ENCODE results near the gene CHFR.
"Not testable (repeated sequence)": the region's sequence is repeated elsewhere in the genome, so short reads cannot be mapped to it uniquely, and the experiment has no call there.

The CHFR gene

GRCh38 chr12:132851465-132851864 lies 35.9 kb downstream of the CHFR start:
- Histone ChIP-seq H3K4me1 (ENCODE audit: control insufficient read depth, low read depth, low read length) (peaks cover 12% of the 10 kb centered on the region), H3K27me3 (ENCODE audit: control insufficient read depth, insufficient read depth, low read length) (no peaks in the 10 kb centered on the region), H3K9ac (ENCODE audit: low read length) (no peak overlapping the region), H3K9me3 (ENCODE audit: control insufficient read depth, low read depth, low read length) (no peaks in the 10 kb centered on the region), H3K36me3 (ENCODE audit: control insufficient read depth, low read depth, low read length) (peaks cover 32% of the 10 kb centered on the region), H3K4me3 (ENCODE audit: low read length) (no peak overlapping the region), H3K27ac (ENCODE audit: low read length) (no peak overlapping the region)

- Histone ChIP-seq H3K9ac (ENCODE audit: low read length) (no peak overlapping the region), H3K27me3 (ENCODE audit: control insufficient read depth, insufficient read depth, low read length) (no peaks in the 10 kb centered on the region), H3K4me1 (ENCODE audit: control insufficient read depth, low read depth, low read length) (peaks cover 12% of the 10 kb centered on the region), H3K36me3 (ENCODE audit: control insufficient read depth, low read depth, low read length) (peaks cover 31% of the 10 kb centered on the region), H3K27ac (ENCODE audit: low read length) (no peak overlapping the region), H3K9me3 (ENCODE audit: control insufficient read depth, low read depth, low read length) (no peaks in the 10 kb centered on the region), H3K4me3 (ENCODE audit: low read length) (no peak overlapping the region)
Observed at GRCh38 chr12:132850291-132850690, 37.1 kb downstream of the CHFR start.

GRCh38 chr12:132848521-132848920 lies 38.9 kb downstream of the CHFR start:
- Histone ChIP-seq H3K9ac (ENCODE audit: low read length) (no peak overlapping the region), H3K27ac (ENCODE audit: low read length) (no peak overlapping the region), H3K4me1 (ENCODE audit: control insufficient read depth, low read depth, low read length) (peaks cover 12% of the 10 kb centered on the region), H3K4me3 (ENCODE audit: low read length) (no peak overlapping the region), H3K36me3 (ENCODE audit: control insufficient read depth, low read depth, low read length) (peaks cover 28% of the 10 kb centered on the region), H3K27me3 (ENCODE audit: control insufficient read depth, insufficient read depth, low read length) (no peaks in the 10 kb centered on the region), H3K9me3 (ENCODE audit: control insufficient read depth, low read depth, low read length) (no peaks in the 10 kb centered on the region)

- no peaks in the 10 kb centered on the region for H3K27me3 ChIP-seq (ENCODE audit: control insufficient read depth, insufficient read depth, low read length)
- H3K4me3 ChIP-seq (ENCODE audit: low read length), result no peak overlapping the region
- H3K36me3 ChIP-seq (ENCODE audit: control insufficient read depth, low read depth, low read length), result peaks cover 28% of the 10 kb centered on the region
- peaks cover 12% of the 10 kb centered on the region for H3K4me1 ChIP-seq (ENCODE audit: control insufficient read depth, low read depth, low read length)
- no peaks in the 10 kb centered on the region for H3K9me3 ChIP-seq (ENCODE audit: control insufficient read depth, low read depth, low read length)
- H3K27ac ChIP-seq (ENCODE audit: low read length), result no peak overlapping the region
- no peak overlapping the region for H3K9ac ChIP-seq (ENCODE audit: low read length)
Observed at GRCh38 chr12:132847363-132848356, 39.7 kb downstream of the CHFR start.

GRCh38 chr12:132844681-132845080 lies 42.7 kb downstream of the CHFR start:
- not testable (repeated sequence) for H3K27me3 ChIP-seq (ENCODE audit: control insufficient read depth, insufficient read depth, low read length); H3K9me3 ChIP-seq (ENCODE audit: control insufficient read depth, low read depth, low read length); H3K4me3 ChIP-seq (ENCODE audit: low read length); H3K9ac ChIP-seq (ENCODE audit: low read length); H3K27ac ChIP-seq (ENCODE audit: low read length)
- H3K4me1 ChIP-seq (ENCODE audit: control insufficient read depth, low read depth, low read length), result peaks cover 12% of the 10 kb centered on the region
- peaks cover 23% of the 10 kb centered on the region for H3K36me3 ChIP-seq (ENCODE audit: control insufficient read depth, low read depth, low read length)

- H3K9ac ChIP-seq (ENCODE audit: low read length), result no peak overlapping the region
- peaks cover 23% of the 10 kb centered on the region for H3K36me3 ChIP-seq (ENCODE audit: control insufficient read depth, low read depth, low read length)
- no peaks in the 10 kb centered on the region for H3K9me3 ChIP-seq (ENCODE audit: control insufficient read depth, low read depth, low read length)
- H3K4me3 ChIP-seq (ENCODE audit: low read length), result no peak overlapping the region
- H3K27me3 ChIP-seq (ENCODE audit: control insufficient read depth, insufficient read depth, low read length), result no peaks in the 10 kb centered on the region
- H3K27ac ChIP-seq (ENCODE audit: low read length), result no peak overlapping the region
- peaks cover 3% of the 10 kb centered on the region for H3K4me1 ChIP-seq (ENCODE audit: control insufficient read depth, low read depth, low read length)
Observed at GRCh38 chr12:132842449-132843045, 44.9 kb downstream of the CHFR start.

- Histone ChIP-seq H3K4me3 (ENCODE audit: low read length) (no peak overlapping the region), H3K4me1 (ENCODE audit: control insufficient read depth, low read depth, low read length) (no peaks in the 10 kb centered on the region), H3K27me3 (ENCODE audit: control insufficient read depth, insufficient read depth, low read length) (no peaks in the 10 kb centered on the region), H3K9ac (ENCODE audit: low read length) (no peak overlapping the region), H3K9me3 (ENCODE audit: control insufficient read depth, low read depth, low read length) (no peaks in the 10 kb centered on the region), H3K36me3 (ENCODE audit: control insufficient read depth, low read depth, low read length) (peaks cover 20% of the 10 kb centered on the region), H3K27ac (ENCODE audit: low read length) (no peak overlapping the region)
Observed at GRCh38 chr12:132841151-132841550, 46.3 kb downstream of the CHFR start.

GRCh38 chr12:132840536-132840935 lies 46.9 kb downstream of the CHFR start:
- no peak overlapping the region for H3K27ac ChIP-seq (ENCODE audit: low read length)
- H3K36me3 ChIP-seq (ENCODE audit: control insufficient read depth, low read depth, low read length), result peaks cover 15% of the 10 kb centered on the region
- H3K4me1 ChIP-seq (ENCODE audit: control insufficient read depth, low read depth, low read length), result no peaks in the 10 kb centered on the region
- no peak overlapping the region for H3K9ac ChIP-seq (ENCODE audit: low read length)
- no peaks in the 10 kb centered on the region for H3K27me3 ChIP-seq (ENCODE audit: control insufficient read depth, insufficient read depth, low read length)
- no peak overlapping the region for H3K4me3 ChIP-seq (ENCODE audit: low read length)
- no peaks in the 10 kb centered on the region for H3K9me3 ChIP-seq (ENCODE audit: control insufficient read depth, low read depth, low read length)

- Histone ChIP-seq H3K4me1 (ENCODE audit: control insufficient read depth, low read depth, low read length) (no peaks in the 10 kb centered on the region), H3K27me3 (ENCODE audit: control insufficient read depth, insufficient read depth, low read length) (no peaks in the 10 kb centered on the region), H3K4me3 (ENCODE audit: low read length) (no peak overlapping the region), H3K9ac (ENCODE audit: low read length) (no peak overlapping the region), H3K9me3 (ENCODE audit: control insufficient read depth, low read depth, low read length) (no peaks in the 10 kb centered on the region), H3K27ac (ENCODE audit: low read length) (no peak overlapping the region), H3K36me3 (ENCODE audit: control insufficient read depth, low read depth, low read length) (peaks cover 14% of the 10 kb centered on the region)
Observed at GRCh38 chr12:132839558-132840235, 47.7 kb downstream of the CHFR start.

- H3K9me3 ChIP-seq (ENCODE audit: control insufficient read depth, low read depth, low read length), result no peaks in the 10 kb centered on the region
- no peak overlapping the region for H3K4me3 ChIP-seq (ENCODE audit: low read length)
- peaks cover 11% of the 10 kb centered on the region for H3K36me3 ChIP-seq (ENCODE audit: control insufficient read depth, low read depth, low read length)
- H3K27ac ChIP-seq (ENCODE audit: low read length), result no peak overlapping the region
- H3K27me3 ChIP-seq (ENCODE audit: control insufficient read depth, insufficient read depth, low read length), result no peaks in the 10 kb centered on the region
- H3K4me1 ChIP-seq (ENCODE audit: control insufficient read depth, low read depth, low read length), result no peaks in the 10 kb centered on the region
- no peak overlapping the region for H3K9ac ChIP-seq (ENCODE audit: low read length)
Observed at GRCh38 chr12:132838410-132839080, 48.9 kb downstream of the CHFR start.

All from iPS-18a (cell line).